ENCODE data around the gene TENM4. TPM values are rescaled to one million over a fixed set of nuclear protein-coding genes. Genes with fewer than 3 reads are reported as not detected.
"Not testable (repeated sequence)": the region's sequence is repeated elsewhere in the genome, so short reads cannot be mapped to it uniquely, and the experiment has no call there.

The TENM4 gene
- total RNA-seq, 1 donor from 2014 or later = 0.63 TPM

DNA sequence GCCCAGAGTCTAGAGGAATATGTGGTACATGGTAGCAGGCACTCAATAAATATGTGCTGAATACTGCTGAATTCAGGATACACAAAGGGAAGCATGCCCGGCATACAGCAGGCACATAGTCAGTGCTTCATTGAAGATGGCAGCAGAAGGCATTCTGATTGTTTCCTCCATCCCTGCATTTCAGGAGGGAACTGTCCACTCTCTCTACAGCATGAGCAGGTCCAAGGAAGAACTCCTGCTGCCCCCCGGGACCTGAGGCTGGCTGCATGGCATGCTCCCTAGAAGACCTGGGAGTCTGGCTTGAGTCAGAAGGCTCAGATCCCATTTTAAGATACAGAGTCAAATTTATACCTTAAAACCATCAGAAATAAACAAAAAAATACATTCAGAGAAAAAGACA, 546.8 kb downstream of the TENM4 start:
- intact Hi-C loops (cut with micrococcal nuclease) = no loop called here
- DNase-seq = no peak
- no peak overlapping the region for H3K4me3 ChIP-seq
- no peak overlapping the region for H3K27ac ChIP-seq (replicated peaks)
- H3K9me3 ChIP-seq (replicated peaks) = no peaks in the 10 kb centered on the region
- peaks cover 6% of the 10 kb centered on the region for H3K27me3 ChIP-seq (ENCODE audit: low read depth)
- no peaks in the 10 kb centered on the region for H3K4me1 ChIP-seq
- H3K36me3 ChIP-seq = no peaks in the 10 kb centered on the region
- TF ChIP-seq, protein P1, sequence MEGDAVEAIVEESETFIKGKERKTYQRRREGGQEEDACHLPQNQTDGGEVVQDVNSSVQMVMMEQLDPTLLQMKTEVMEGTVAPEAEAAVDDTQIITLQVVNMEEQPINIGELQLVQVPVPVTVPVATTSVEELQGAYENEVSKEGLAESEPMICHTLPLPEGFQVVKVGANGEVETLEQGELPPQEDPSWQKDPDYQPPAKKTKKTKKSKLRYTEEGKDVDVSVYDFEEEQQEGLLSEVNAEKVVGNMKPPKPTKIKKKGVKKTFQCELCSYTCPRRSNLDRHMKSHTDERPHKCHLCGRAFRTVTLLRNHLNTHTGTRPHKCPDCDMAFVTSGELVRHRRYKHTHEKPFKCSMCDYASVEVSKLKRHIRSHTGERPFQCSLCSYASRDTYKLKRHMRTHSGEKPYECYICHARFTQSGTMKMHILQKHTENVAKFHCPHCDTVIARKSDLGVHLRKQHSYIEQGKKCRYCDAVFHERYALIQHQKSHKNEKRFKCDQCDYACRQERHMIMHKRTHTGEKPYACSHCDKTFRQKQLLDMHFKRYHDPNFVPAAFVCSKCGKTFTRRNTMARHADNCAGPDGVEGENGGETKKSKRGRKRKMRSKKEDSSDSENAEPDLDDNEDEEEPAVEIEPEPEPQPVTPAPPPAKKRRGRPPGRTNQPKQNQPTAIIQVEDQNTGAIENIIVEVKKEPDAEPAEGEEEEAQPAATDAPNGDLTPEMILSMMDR (IDR thresholded peaks at IDR 0.05; ENCODE audit: borderline replicate concordance) = no peak

- H3K9me3 ChIP-seq (replicated peaks) = no peaks in the 10 kb centered on the region
- H3K27me3 ChIP-seq (ENCODE audit: low read depth) = peaks cover 6% of the 10 kb centered on the region
- intact Hi-C loops (cut with micrococcal nuclease) = no loop called here
- H3K4me1 ChIP-seq = peaks cover 11% of the 10 kb centered on the region
- H3K4me3 ChIP-seq = no peak overlapping the region
- H3K27ac ChIP-seq (replicated peaks) = no peak overlapping the region
- TF ChIP-seq, protein P1 (IDR thresholded peaks at IDR 0.05; ENCODE audit: borderline replicate concordance) = no peak
- DNase-seq = no peak
- H3K36me3 ChIP-seq = no peaks in the 10 kb centered on the region
Measured at GRCh38 chr11:78889698-78890097, 551.1 kb downstream of the TENM4 start.

GRCh38 chr11:78886616-78887015, 554.2 kb downstream of the TENM4 start:
- TF ChIP-seq, protein P1 (IDR thresholded peaks at IDR 0.05; ENCODE audit: borderline replicate concordance) = no peak
- H3K9me3 ChIP-seq (replicated peaks) = no peaks in the 10 kb centered on the region
- no peak overlapping the region for H3K4me3 ChIP-seq
- H3K27me3 ChIP-seq (ENCODE audit: low read depth) = no peaks in the 10 kb centered on the region
- intact Hi-C loops (cut with micrococcal nuclease) = no loop called here
- peaks cover 11% of the 10 kb centered on the region for H3K4me1 ChIP-seq
- no peak overlapping the region for H3K27ac ChIP-seq (replicated peaks)
- no peaks in the 10 kb centered on the region for H3K36me3 ChIP-seq
- DNase-seq = no peak

- no peaks in the 10 kb centered on the region for H3K9me3 ChIP-seq (replicated peaks)
- DNase-seq = no peak
- H3K27ac ChIP-seq (replicated peaks) = no peak overlapping the region
- H3K36me3 ChIP-seq = no peaks in the 10 kb centered on the region
- no peaks in the 10 kb centered on the region for H3K27me3 ChIP-seq (ENCODE audit: low read depth)
- TF ChIP-seq, protein P1 (IDR thresholded peaks at IDR 0.05; ENCODE audit: borderline replicate concordance) = no peak
- no peak overlapping the region for H3K4me3 ChIP-seq
- H3K4me1 ChIP-seq = peaks cover 11% of the 10 kb centered on the region
- intact Hi-C loops (cut with micrococcal nuclease) = no loop called here
Measured at GRCh38 chr11:78884761-78885160, 556.1 kb downstream of the TENM4 start.

GRCh38 chr11:78883506-78883905, 557.3 kb downstream of the TENM4 start:
- intact Hi-C loops (cut with micrococcal nuclease) = no loop called here
- no peaks in the 10 kb centered on the region for H3K36me3 ChIP-seq
- H3K27ac ChIP-seq (replicated peaks) = no peak overlapping the region
- DNase-seq = no peak
- no peaks in the 10 kb centered on the region for H3K27me3 ChIP-seq (ENCODE audit: low read depth)
- no peak overlapping the region for H3K4me3 ChIP-seq
- H3K4me1 ChIP-seq = peaks cover 11% of the 10 kb centered on the region
- TF ChIP-seq, protein P1 (IDR thresholded peaks at IDR 0.05; ENCODE audit: borderline replicate concordance) = no peak
- H3K9me3 ChIP-seq (replicated peaks) = no peaks in the 10 kb centered on the region

GRCh38 chr11:78879094-78879980, 561.5 kb downstream of the TENM4 start:
- not testable (repeated sequence) for H3K4me3 ChIP-seq; H3K9me3 ChIP-seq (replicated peaks)

More at GRCh38 chr11:78879094-78879980, 561.5 kb downstream of the TENM4 start:
- DNase-seq; H3K27ac ChIP-seq (replicated peaks); H3K36me3 ChIP-seq; H3K4me1 ChIP-seq; intact Hi-C loops (cut with micrococcal nuclease); H3K27me3 ChIP-seq (ENCODE audit: low read depth): not testable (repeated sequence)
